GM19372 (cell line): Measurements from ENCODE around the gene POU3F2.

Experiments
- ATAC-seq: cut with Tn5 transposase; IDR thresholded peaks from one replicate; pipeline ENCODE4 v1.9.1; 2021; ENCODE audit warnings: mild to moderate bottlenecking, low read depth, moderate library complexity; ENCODE audit not compliant: unreplicated experiment

Gene POU3F2

GRCh38 chr6:98834060-98835031, at the start of gene POU3F2:
POU3F2 (plus strand) TSS chr6:98834574; CDS start chr6:98834874, 300 bp downstream.
- peak; percentile 50 for ATAC-seq

- no peak for ATAC-seq
Observed at GRCh38 chr6:98787435-98787834, 46.9 kb upstream of the POU3F2 start.

- ATAC-seq: no peak
Observed at GRCh38 chr6:98787961-98788360, 46.4 kb upstream of the POU3F2 start.

- no peak for ATAC-seq
Observed at GRCh38 chr6:98794307-98794842, 40.0 kb upstream of the POU3F2 start.

- ATAC-seq: no peak
Observed at GRCh38 chr6:98797217-98797994, 37.0 kb upstream of the POU3F2 start.

GRCh38 chr6:98800866-98801265, 33.5 kb upstream of the POU3F2 start:
- no peak for ATAC-seq

- ATAC-seq: no peak
Observed at GRCh38 chr6:98808541-98809210, 25.7 kb upstream of the POU3F2 start.

- ATAC-seq: no peak
Observed at GRCh38 chr6:98812220-98812619, 22.2 kb upstream of the POU3F2 start.

GRCh38 chr6:98816799-98817198, 17.6 kb upstream of the POU3F2 start:
- ATAC-seq: no peak

GRCh38 chr6:98821756-98822405, 12.5 kb upstream of the POU3F2 start:
- no peak for ATAC-seq

GRCh38 chr6:98823428-98824161, 10.8 kb upstream of the POU3F2 start:
- ATAC-seq: no peak

GRCh38 chr6:98824162-98824901, 10.0 kb upstream of the POU3F2 start:
- ATAC-seq: no peak

- no peak for ATAC-seq
Observed at GRCh38 chr6:98824902-98825599, 9.3 kb upstream of the POU3F2 start.

- no peak for ATAC-seq
Observed at GRCh38 chr6:98825600-98826230, 8.7 kb upstream of the POU3F2 start.

- no peak for ATAC-seq
Observed at GRCh38 chr6:98827295-98828159, 6.8 kb upstream of the POU3F2 start.

GRCh38 chr6:98828211-98828788, 6.1 kb upstream of the POU3F2 start:
- no peak for ATAC-seq
